GM11168 (cell line): ENCODE measurements around the gene LMTK2.

Experiments used
- in situ Hi-C: fragments of 300-500 bp; cut with MboI; formaldehyde crosslinking; loops from one replicate; pipeline ENCODE4 v1.12.0; 2022; ENCODE audit warnings: low sequenced_read_pairs; ENCODE audit not compliant: unreplicated experiment

The LMTK2 gene

DNA sequence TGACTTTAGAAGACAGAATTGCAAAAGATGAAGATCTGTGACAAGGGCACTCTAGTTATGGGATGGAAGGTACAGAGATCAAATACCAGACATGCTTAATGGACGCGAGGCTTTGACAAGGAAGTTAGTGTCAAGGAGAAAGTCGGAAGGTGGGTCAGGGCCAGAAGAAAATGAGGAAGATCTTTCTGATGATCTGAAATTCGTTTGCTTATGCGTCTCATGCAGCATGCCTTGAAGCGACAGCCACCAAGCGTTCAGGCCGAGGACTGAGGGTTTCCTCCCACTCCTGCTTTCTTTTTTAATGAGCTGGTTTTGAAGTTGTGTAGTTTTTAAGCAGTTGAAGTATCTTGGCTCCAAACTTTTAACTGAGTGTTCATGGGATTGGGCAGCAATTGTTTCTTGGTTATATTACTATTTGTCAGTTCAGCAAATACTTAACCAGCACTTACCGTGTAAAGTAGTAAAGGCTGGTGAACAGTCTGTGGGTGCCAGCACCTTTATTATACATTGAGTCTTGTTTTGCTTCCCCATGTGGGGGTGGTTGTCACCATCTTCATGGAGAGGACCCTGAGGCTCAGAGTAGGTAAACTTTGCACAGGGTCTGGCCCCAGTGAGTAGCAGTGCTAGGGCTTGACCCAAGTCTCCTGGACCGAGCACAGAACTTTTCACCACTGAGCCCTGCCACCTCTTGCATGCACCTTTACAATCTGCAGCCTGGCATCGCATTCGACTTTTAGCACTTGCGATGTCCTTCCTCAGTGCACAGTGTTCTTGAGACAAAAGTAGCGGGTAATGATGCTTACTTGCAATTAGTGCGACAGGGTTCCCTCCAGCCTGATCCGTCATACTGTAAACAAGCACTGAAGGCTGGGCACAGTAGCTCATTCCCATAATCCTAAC, 90.3 kb downstream of the LMTK2 start:
- in situ Hi-C loops: no loop called here

DNA sequence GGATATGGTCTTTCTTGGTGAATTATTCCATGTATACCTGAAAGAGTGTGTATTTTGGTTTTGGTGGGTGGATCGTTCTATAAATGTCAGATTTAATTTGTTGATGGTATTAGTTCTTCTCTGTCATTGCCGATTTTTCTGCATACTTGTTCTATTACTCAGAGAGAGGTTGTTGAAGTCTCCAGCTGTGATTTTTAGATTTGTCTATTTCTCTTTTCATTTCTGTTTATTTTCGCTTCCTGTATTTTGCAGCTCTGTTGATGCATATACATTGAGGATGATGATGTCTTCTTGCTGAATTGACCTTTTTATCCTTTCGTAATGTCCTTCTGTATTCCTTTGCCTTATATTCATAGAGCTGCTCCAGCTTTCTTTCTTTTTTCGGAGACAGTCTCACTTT, 92.5 kb downstream of the LMTK2 start:
- in situ Hi-C loops: no loop called here

DNA sequence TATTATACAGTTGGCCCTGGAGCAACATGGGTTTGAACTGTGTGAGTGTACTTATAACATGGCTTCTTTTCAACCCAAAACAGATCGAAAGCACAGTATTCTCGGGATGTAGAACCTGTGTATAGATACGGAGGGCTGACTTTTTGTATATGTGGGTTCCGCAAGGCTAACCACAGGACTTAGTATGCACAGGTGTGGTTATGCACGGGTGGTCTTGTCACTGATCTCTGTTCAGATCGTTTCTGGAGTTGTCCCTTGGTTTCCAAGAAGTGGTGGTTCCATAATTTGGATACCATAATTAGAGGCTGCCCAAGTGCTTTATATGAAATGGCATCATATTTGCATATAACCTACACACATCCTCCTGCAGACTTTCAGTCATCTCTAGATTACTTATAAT, 93.7 kb downstream of the LMTK2 start:
- in situ Hi-C loops: no loop called here

DNA sequence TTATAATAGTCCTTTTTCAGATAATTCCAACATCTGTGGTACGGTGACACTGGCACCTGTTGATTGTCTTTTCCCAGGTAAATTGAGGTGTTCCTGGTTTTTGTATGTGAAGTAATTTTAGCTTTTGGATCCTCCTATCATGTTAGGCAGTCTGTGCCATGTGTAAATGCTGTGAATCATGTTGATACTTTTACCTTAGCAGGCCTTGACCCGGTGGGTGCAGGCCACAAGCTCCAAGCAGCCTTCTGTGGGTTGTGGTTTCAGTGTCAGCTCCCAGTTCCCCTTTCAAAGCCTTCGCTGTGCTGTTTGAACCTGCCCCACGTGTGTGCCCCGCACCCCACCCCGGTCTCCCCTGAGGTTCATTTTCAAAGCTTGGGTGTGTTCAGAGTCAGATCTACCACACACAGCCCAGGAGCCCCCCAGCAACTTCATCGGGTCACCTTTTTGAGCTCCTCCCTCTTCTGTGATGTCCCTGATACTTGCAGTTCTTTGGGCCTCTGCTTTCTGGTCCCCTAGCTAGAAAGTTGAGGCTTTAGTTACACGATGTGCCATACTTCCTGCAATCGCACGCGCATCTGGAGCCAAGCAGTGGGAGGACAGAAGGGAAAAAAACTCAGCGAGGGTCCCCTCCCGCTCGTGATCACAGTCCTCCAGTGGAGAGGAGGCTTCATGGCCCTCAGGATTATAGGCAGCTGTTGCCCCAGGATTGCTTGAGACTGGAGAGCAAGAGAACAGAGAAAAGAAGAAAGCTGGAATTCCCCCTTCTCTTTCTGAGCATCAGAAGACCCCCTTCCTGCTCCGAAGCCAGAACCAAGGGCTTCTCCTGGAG, 95.9 kb downstream of the LMTK2 start:
- in situ Hi-C loops: no loop called here

DNA sequence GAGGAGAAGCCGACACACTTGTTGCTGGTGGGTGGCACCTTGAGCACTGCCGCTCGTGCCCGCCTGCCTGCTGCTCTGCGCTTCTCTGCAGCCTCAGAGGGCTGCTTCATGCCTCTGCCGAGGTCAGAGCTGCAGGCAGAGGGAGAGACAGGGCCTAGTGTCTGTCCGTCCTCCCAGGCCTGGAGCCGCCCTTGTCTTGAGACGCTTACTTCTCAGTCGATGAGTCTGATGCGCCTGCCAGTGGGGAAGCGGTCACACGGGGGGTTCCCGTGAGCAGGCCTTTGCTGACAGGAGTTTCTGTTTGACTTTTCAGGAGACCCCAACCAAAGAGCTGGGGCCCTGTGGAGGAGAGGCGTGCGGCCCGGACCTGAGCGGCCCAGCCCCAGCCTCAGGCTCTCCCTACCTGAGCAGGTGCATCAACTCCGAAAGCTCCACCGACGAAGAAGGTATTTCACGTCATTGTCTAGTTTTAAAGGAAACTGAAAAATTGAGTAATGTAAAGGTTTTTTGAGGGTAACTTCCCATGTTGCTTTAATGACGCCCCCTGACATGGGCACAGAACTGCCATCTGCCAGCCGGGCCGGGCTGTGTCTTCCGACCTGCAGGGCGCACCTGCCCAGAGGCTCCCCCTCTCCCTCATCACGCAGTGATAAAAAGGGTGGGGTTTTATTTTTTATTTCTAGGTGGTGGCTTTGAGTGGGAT, 96.8 kb downstream of the LMTK2 start:
- in situ Hi-C loops: no loop called here

DNA sequence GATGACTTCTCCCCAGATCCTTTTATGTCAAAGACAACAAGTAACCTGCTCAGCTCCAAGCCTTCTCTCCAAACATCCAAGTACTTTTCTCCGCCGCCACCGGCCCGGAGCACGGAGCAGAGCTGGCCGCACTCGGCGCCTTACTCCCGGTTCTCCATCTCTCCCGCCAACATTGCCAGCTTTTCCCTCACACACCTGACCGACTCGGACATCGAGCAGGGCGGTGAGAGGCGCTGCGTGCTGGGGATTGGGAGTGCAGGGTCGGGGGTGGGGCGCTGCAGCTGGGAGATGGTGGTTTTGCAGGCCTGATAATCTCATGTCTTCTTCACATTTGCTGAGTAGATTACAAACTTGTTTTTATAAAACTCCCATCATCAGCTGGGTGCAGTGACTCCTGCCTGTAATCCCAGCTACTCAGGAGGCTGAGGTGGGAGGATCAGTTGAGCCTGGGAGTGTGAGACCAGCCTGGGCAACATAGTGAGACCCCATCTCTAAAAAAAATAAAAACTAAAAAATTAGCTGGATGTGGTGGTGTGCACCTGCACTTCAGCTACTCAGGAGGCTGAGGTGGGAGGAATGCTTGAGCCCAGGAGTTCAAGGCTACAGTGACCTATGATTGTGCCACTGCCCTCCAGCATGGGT, 97.4 kb downstream of the LMTK2 start:
- in situ Hi-C loops: no loop called here

DNA sequence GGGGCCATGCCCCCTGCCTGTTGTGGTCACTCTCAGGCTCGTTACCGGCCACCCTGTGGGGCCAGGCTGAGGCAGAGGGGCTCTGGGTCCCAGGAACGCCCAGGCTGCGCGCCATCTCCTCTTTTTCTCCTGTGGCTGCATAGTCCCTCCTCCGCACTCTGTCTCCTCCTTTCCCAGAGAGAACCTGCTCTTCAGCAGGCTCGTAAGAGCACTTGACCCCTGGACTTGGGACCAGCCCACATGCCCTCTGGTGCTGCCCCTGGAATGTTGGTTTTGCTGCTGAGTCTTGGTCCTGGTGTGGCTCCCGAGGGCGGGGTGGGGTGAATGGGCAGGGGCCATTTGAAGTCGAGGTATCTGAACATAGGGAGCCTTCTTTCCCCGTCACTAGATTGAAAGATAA, 98.0 kb downstream of the LMTK2 start:
- in situ Hi-C loops: no loop called here

DNA sequence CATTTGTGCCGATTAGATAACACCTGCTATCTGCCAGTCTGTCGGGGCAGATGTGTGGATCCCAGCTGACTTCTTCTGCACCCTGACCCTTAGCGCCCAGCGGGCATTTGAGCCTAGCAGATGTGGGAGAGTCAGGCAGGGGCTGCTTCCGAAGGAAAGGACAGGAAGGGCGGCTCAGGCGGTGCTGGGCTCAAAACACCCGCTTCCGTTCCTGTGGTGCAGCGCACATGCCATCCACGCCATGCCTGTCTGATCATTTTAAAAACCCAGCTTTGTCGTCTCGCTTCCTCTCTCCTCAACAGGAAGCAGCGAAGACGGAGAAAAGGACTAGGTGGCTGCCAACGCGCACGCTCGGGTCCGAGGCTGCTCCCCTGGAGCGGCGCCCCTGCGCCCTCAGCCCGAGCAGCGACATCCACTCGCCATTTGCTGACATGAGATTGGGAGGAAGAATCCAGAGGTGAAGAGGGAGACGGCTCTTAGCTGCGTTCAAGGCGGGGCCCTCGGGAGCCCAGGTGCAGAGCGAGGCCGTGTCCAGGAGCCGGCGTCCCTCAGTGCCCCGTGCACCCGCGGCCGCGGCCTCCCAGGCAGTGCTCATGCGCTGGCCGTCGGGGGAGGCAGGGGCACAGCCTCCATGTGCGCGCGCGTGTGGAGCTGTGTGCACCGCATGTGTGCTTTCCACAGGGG, 98.6 kb downstream of the LMTK2 start:
- in situ Hi-C loops: no loop called here

DNA sequence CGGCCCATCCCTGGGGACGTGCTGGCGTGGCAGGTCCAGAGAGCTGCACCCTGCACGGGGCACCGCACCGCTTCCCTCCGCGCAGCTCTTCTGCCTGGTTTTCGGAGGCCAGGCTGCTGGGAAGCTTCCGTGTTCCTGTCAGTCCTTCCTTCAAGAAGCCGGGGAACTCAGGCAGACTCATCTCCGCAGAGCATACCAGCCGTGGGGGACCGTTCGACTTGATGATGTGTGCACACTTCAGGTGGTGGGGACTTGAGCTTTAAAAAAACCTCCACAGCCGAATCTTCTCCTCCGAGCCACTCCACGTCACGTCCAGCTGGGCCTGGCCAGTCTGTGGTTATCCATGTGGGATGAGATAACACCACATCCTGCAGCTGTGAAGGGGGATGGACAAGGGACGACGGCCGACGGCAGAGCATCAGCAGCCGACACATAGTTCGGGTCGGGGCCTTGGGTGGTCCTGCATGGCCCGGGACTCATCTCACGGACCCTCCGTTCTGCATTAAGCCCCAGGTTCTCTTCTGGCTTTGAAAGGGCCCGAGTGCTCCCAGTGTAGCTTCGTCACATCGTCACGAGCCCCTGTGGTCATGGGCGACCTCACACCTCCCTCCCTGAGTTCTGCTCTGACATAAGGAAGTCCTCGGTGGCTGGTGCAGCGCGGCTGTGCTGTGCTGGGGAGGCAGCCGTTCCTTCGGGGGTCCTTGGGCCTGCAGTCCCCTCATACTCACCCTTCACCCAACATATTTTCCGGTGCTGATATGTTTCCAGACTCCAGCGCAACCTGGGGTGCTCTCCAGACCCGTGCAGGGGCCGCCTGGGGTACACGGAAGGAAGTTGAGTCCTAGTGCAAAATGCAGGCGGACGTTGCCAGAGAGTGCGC, 100.0 kb downstream of the LMTK2 start:
- in situ Hi-C loops: no loop called here

DNA sequence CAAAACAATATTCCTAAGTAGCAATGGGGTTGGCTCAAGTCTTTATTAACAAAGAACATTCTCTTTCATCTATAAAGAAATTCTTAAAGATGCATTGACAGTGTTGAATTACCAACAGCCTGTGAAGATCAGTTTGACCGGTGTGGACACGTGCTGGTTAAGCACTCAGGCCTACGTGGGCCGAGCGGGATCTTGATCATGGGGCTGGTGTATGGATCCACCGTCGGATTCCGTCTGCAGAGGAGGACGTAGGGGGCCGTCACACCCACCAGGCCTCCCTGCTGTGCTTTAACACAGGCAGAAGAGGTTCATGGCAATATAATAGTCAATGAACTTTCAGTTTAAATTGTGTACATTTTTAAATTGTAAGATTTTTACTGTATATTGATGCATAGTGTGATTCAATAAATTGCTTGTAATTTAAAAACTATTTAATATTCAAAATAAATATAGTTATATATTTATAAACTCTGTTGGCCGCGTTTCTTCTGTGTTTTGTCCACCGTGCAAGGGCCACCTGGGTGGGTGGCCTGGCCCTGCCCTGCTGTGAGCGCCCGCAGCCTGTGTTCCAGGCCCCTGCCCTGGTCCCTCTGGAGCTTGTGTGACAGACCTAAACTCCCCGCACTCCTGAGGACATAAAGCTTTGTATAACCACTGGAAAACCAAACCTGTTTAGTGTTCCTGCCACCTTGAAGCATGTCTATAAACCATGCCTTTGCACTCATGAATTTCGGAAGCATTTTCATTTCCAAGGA, 102.7 kb downstream of the LMTK2 start:
- in situ Hi-C loops: no loop called here

DNA sequence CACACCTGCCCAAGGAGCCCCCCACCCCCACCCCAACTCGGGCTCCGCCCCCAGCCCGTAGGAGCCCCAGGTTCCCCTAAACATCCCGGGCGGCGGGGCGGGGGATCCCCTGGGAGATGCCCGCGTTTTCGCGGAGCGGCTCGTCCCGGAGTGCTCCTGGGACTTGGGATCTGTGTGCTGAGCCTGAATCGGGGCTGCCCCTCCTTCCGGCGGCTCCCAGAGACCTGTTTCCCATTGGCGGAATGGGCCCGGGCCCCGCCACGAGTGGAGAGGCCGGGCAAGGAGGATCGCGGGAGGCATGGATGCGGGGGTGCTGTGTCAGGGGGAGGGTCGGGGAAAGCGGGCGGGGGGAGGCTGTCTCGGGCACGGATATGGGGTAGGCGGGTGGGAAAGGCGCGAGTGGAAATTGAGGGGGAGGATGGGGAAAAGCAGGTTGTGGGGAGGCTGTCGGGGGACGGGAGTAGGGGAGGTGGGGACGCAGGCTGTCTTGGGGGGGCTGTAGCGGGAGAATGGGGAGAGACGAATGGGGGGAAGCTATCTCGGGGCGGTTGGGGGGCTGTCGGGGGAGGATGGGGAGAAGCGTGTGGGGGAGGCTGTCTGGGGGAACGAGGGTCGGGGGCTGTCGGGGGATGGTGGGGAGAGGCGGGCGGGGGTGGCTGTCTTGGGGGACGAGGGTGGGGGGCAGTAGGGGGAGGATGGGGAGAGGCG, 104.0 kb downstream of the LMTK2 start:
- in situ Hi-C loops: no loop called here

DNA sequence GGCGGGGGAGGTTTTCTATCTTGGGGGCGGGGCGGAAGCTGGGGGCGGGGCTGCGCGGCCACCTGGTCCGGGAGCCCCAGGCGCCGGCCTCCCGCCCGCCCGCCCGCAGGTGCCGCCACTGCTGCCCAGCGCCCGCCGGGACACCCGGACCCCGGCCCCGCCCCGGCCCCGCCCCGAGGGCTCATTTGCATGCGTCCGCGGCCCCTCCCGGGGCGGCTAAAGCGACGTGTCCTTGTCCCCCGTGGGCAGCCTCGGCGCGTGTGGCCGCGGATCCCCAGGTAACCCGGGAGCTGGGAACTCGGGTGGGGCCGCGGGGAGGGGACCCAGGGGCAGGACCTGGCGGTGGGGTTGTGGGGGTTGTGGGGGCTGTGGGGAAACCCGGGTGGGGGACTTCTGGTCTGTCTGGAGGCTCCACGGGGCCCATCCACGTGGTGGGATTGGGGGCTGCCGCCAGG, 104.6 kb downstream of the LMTK2 start, which contains the start of gene BHLHA15:
Gene BHLHA15, plus strand, starts transcription at position 219 of the 455 bp plus-strand sequence. CDS start 871 bp downstream, outside the sequence.
- in situ Hi-C loops: no loop called here

DNA sequence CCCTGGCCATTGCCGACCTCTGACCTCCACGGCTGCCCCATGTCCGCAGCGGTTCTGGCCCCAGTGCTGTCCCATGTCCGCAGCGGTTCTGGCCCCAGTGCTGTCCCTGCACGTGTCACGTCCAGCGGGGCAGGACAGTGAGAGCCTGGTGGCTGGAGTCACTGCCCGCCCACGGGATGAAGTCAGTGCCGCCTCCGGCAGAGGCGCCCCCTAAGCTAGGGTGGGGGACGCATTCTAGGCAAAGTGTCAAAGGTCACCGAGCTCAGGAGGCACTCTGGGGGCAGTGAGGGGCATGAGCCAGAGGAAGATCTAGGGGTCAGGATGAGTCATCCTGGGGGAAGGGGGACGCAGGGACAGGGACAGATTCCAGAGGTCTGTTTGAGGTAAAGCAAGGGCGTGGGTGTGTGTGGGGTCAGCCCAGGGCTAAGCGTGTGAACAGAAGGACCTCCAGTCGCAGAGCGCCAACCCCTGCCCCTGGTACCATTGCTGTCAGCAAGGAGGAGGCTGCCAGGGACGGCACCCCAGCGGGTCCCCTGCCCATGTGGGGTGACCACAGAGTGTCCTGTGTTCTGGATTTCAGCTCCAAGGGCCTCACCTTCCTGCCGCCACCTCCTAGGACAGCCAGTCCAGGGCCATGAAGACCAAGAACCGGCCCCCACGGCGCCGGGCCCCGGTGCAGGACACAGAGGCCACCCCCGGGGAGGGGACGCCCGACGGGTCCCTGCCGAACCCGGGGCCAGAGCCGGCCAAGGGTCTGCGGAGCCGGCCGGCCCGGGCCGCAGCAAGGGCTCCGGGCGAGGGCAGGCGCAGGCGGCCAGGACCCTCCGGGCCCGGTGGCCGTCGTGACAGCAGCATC, 105.2 kb downstream of the LMTK2 start:
- in situ Hi-C loops: no loop called here

DNA sequence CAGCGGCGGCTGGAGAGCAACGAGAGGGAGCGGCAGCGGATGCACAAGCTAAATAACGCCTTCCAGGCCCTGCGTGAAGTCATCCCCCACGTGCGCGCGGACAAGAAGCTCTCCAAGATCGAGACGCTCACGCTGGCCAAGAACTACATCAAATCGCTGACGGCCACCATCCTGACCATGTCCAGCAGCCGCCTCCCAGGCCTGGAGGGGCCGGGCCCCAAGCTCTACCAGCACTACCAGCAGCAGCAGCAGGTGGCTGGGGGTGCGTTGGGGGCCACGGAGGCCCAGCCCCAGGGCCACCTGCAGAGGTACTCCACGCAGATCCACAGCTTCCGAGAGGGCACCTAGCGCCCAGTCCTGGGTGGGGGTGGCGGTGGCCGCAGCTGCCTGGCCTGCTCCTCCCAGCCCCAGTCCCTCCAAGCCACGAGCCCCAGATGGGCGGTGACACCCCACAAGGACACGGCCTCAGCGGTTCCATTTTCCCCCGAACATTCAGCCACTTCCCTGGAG, 105.9 kb downstream of the LMTK2 start:
- in situ Hi-C loops: no loop called here

DNA sequence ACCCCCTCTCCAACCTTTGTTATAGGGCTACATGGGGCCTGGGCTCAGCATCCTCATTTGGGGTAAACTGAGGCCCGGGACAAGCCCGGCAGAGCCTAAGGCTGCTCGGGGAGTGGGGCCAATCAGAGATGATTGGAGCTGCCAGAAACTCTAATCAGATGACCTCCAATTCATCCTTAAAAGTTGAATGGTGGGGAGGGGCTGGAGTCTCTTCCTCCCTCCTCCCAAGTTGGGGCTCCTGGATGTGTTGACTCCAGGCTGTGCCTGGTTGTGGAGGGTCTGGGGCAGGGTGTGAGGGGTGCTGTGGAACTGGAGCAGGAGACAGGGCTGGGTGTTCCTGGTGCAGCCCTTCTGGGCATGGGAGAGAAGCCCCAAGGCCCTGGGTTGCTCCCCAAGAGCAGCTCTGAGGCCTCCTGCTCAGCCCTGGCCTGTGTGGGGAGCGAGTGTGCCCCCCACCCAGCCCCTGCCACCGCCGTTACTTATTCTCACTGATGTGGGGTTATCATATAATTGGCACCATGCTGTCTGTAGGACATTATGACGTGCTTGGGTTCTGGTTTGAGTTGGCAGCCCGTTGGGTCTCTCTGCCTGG, 106.7 kb downstream of the LMTK2 start:
- in situ Hi-C loops: no loop called here
